ENCODE results near the gene CMC1.

The CMC1 gene

DNA sequence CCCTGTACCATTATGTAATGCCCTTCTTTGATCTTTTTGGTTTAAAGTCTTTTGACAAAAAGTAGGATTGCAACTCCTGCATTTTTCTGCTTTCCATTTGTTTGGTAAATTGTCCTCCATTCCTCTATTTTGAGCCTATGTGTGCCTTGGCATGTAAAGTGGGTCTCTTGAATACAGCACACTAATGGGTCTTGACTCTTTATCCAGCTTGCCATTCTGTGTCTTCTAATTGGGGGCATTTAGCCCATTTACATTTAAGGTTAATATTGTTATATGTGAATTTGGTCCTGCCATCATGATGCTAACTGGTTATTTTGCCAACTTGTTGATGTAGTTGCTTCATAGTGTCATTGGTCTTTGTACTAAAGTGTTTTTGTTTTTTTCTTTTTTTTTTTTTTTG, 32.4 kb downstream of the CMC1 start:
- CTCF ChIA-PET: interaction anchor here (0.8 to 2.1 kb wide), 3 partner anchors 9 to 21 kb away, joined by 3 to 9 read pairs (median 5); no protein-coding TSS in a partner anchor
- POLR2A ChIA-PET: no interaction called here
- no peak for DNase-seq (ENCODE audit: extremely low spot score)
- TF ChIP-seq, protein P1, sequence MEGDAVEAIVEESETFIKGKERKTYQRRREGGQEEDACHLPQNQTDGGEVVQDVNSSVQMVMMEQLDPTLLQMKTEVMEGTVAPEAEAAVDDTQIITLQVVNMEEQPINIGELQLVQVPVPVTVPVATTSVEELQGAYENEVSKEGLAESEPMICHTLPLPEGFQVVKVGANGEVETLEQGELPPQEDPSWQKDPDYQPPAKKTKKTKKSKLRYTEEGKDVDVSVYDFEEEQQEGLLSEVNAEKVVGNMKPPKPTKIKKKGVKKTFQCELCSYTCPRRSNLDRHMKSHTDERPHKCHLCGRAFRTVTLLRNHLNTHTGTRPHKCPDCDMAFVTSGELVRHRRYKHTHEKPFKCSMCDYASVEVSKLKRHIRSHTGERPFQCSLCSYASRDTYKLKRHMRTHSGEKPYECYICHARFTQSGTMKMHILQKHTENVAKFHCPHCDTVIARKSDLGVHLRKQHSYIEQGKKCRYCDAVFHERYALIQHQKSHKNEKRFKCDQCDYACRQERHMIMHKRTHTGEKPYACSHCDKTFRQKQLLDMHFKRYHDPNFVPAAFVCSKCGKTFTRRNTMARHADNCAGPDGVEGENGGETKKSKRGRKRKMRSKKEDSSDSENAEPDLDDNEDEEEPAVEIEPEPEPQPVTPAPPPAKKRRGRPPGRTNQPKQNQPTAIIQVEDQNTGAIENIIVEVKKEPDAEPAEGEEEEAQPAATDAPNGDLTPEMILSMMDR (IDR thresholded peaks at IDR 0.05; ENCODE audit: control extremely low read depth, extremely low read depth, low read depth, missing control alignments): no peak

DNA sequence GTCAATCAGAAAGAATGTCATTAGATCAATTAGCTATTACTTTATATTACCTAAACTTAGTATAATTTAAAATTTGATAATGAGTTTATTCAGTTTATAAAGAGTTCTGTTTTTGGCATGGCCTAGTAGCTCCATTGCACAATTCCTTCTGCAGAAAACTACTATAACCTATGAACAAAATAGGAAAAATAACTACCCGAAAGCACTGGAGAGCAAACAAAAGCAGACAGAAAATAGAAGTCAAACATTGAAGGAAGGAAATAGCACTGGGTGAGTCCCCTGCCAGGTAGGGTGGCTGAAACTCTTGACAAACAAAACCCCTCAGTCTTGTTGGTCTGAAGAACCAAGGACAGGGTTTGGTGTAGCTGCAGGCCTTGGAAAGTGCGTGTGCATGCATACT, 37.5 kb downstream of the CMC1 start:
- TF ChIP-seq, protein P1 (IDR thresholded peaks at IDR 0.05; ENCODE audit: control extremely low read depth, extremely low read depth, low read depth, missing control alignments): no peak
- POLR2A ChIA-PET: no interaction called here
- no peak for DNase-seq (ENCODE audit: extremely low spot score)
- CTCF ChIA-PET: interaction anchor here (0.8 to 1.8 kb wide), 4 partner anchors 9 to 31 kb away, joined by 3 to 8 read pairs (median 4); no protein-coding TSS in a partner anchor

DNA sequence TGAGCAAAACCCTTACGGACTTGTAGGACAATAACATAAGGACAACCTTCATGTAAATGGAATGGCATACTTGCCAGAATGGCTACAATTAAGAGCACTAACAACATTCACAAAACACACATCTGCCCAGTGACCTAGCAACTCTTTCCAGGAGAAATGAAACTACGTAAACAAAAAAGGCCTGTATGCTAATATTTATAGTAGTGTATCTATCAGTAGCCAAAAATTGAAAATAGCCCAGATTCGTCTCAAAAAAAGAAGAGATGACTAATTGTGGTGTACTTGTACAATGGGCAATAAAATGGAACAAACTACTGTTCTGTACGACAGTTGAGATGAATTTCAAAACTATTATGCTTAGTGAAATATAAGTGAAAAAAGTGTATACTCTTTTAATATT, 38.4 kb downstream of the CMC1 start:
- TF ChIP-seq, protein P1 (IDR thresholded peaks at IDR 0.05; ENCODE audit: control extremely low read depth, extremely low read depth, low read depth, missing control alignments): no peak
- ChIA-PET CTCF (interaction anchor here (1.2 kb wide), 1 partner anchor 8 kb away, joined by 3 read pairs; no protein-coding TSS in a partner anchor), POLR2A (no interaction called here)
- DNase-seq (ENCODE audit: extremely low spot score): no peak

DNA sequence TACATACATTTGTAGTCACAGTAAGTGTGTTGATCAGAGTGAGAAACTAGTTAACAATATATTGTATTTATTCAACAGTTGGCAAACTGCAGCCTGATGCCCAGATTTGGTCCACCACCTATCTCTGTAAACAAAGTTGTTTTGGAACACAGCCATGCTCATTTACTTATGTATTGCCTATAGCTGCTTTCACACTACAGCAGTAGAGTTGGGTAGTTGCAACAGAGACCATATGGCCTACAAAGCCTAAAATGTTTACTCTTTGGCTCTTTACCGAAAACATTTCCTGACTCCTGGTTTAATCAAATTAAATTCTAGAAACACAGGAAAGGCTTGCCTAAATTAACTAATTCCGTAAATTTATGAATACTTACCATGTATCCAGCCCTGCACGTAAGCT, 39.4 kb downstream of the CMC1 start:
- POLR2A ChIA-PET: no interaction called here

DNA sequence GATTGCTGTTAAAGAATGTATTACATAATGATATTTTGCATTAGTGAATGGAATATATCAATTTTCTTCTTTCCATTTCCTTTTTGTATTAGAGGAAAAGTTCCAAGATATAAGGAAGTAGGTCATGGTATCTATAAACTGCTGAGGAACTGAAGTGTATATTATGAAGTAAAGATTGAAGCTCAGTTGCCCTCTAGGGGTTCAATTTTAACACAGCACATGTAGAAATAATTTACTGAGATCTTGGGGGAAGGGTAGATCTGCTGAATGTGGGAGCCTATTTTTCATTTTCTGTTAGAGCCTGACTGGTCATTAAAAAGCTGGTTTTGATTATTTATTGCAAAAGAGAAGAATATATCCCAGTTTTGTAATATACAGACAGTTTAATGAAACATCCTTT, 45.2 kb downstream of the CMC1 start:
- peak; percentile 15 for DNase-seq (ENCODE audit: extremely low spot score)

More for the DNA sequence above, 39.4 kb downstream of the CMC1 start:
- CTCF ChIA-PET: no interaction called here
- no peak for DNase-seq (ENCODE audit: extremely low spot score)
- TF ChIP-seq, protein P1 (IDR thresholded peaks at IDR 0.05; ENCODE audit: control extremely low read depth, extremely low read depth, low read depth, missing control alignments): no peak

DNA sequence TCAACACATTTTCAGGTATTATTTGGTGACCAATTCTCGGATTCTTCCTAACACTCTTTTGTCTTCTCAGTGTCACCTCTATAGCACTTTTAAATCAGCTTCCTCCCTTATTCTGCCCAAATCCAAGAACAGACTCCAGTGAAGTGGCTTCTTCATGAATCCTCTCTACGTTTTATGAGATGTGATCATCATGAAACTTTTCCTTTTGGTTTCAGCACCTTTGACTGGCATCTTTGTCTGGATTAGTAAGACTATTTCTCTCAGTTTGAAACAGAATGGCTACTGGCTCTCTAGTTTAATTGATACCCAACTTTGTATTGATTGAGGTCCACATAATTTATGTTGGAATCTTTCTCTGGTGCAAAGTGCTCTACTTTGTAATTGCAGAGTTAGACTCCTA, 45.6 kb downstream of the CMC1 start:
- ChIA-PET POLR2A (no interaction called here), CTCF (interaction anchor here (1.0 to 3.7 kb wide), 8 partner anchors 8 to 780 kb away, joined by 3 to 19 read pairs (median 3); no protein-coding TSS in a partner anchor)
- no peak for DNase-seq (ENCODE audit: extremely low spot score)
- TF ChIP-seq, protein P1 (IDR thresholded peaks at IDR 0.05; ENCODE audit: control extremely low read depth, extremely low read depth, low read depth, missing control alignments): no peak

More for the DNA sequence above, 45.2 kb downstream of the CMC1 start:
- POLR2A ChIA-PET: no interaction called here
- TF ChIP-seq, protein P1 (IDR thresholded peaks at IDR 0.05; ENCODE audit: control extremely low read depth, extremely low read depth, low read depth, missing control alignments): peak; percentile 46
- CTCF ChIA-PET: interaction anchor here (1.0 to 3.7 kb wide), 7 partner anchors 9 to 779 kb away, joined by 3 to 19 read pairs (median 3); no protein-coding TSS in a partner anchor
